ENCODE measurements around the gene DHPS.
A peak's percentile ranks its signal among the peaks of the same experiment; 100 is the strongest.

GRCh38 chr19:12722566-12723380 is 41.1 kb upstream of the DHPS start:
- no peak for TF ChIP-seq CTCF (IDR thresholded peaks at IDR 0.05)
- TF ChIP-seq EP300 (IDR thresholded peaks at IDR 0.05): peak; percentile 43 to 87
